ENCODE results near the gene NACC1.

Gene NACC1

DNA sequence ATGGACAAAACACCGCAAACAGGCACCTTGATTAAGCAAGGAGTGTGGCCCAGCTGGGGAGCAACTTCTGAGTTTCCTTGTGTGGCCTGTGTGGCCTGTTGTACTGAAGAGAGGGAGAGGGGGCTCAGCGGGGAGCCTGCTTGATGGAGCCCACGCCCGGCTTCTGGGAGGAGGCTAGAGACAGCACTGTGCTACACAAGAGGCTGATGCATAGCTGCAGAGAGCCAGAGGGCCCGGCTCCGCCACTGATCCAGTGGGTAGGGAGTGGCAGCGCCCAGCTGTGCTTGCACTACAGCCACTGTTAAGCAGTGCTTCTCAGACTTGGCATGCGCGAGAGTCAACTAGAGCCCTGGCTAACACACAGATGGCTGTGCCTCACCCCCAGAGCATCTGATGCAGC is 34.4 kb upstream of the NACC1 start:
- Histone ChIP-seq H3K9ac (ENCODE audit: low read length) (no peak overlapping the region), H3K27me3 (replicated peaks; ENCODE audit: insufficient read depth, low read length) (no peaks in the 10 kb centered on the region), H3K9me2 (replicated peaks; ENCODE audit: insufficient read depth, low read length) (no peaks in the 10 kb centered on the region), H2AFZ (ENCODE audit: low read length) (no peak overlapping the region), H3K4me2 (ENCODE audit: low read depth, low read length) (no peak overlapping the region), H4K20me1 (ENCODE audit: insufficient read depth, low read length) (no peaks in the 10 kb centered on the region), H3K4me1 (ENCODE audit: low read length) (peaks cover 7% of the 10 kb centered on the region), H3K4me3 (ENCODE audit: low read length) (no peak overlapping the region), H3K36me3 (replicated peaks; ENCODE audit: insufficient read depth, low read length) (no peaks in the 10 kb centered on the region), H3F3A (ENCODE audit: insufficient read depth, low read length) (no peaks in the 10 kb centered on the region), H3K27ac (ENCODE audit: low read length) (no peak overlapping the region), H3K9me3 (replicated peaks; ENCODE audit: insufficient read depth, low read length) (no peaks in the 10 kb centered on the region), H3K79me2 (ENCODE audit: low read length) (no peaks in the 10 kb centered on the region)
- no peak for DNase-seq
- no peak for TF ChIP-seq EZH2 (optimal IDR thresholded peaks at IDR 0.05; ENCODE audit: low read depth, low read length)
- no peak for TF ChIP-seq EZH2phosphoT487 (IDR thresholded peaks at IDR 0.05; ENCODE audit: low read length)
- TF ChIP-seq, protein P1, sequence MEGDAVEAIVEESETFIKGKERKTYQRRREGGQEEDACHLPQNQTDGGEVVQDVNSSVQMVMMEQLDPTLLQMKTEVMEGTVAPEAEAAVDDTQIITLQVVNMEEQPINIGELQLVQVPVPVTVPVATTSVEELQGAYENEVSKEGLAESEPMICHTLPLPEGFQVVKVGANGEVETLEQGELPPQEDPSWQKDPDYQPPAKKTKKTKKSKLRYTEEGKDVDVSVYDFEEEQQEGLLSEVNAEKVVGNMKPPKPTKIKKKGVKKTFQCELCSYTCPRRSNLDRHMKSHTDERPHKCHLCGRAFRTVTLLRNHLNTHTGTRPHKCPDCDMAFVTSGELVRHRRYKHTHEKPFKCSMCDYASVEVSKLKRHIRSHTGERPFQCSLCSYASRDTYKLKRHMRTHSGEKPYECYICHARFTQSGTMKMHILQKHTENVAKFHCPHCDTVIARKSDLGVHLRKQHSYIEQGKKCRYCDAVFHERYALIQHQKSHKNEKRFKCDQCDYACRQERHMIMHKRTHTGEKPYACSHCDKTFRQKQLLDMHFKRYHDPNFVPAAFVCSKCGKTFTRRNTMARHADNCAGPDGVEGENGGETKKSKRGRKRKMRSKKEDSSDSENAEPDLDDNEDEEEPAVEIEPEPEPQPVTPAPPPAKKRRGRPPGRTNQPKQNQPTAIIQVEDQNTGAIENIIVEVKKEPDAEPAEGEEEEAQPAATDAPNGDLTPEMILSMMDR (IDR thresholded peaks at IDR 0.05; ENCODE audit: low read length) = no peak

DNA sequence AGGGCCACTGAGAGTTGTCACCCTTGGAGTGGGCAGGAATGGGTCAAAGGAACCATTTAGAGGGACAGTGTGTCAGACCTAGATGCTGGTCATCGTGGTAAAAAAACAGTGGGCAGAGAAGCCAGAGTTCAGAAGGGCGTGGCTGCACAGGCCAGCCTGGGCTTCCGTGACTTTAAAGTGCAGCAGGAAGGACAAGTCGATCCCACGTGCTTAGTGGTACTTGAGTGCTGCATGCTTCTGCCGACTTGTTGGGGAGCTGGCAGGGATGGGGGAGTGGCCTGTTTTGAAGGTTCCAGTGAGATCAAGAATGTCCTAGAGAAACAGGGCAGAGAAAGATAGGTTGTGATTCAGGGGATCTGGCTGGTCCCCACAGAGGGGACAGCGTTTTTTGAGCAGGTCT is 32.4 kb upstream of the NACC1 start:
- Histone ChIP-seq H3K9me3 (replicated peaks; ENCODE audit: insufficient read depth, low read length) (no peaks in the 10 kb centered on the region), H3K4me3 (ENCODE audit: low read length) (no peak overlapping the region), H3K27ac (ENCODE audit: low read length) (no peak overlapping the region), H3F3A (ENCODE audit: insufficient read depth, low read length) (no peaks in the 10 kb centered on the region), H4K20me1 (ENCODE audit: insufficient read depth, low read length) (no peaks in the 10 kb centered on the region), H3K36me3 (replicated peaks; ENCODE audit: insufficient read depth, low read length) (no peaks in the 10 kb centered on the region), H3K4me1 (ENCODE audit: low read length) (peaks cover 7% of the 10 kb centered on the region), H2AFZ (ENCODE audit: low read length) (no peak overlapping the region), H3K9ac (ENCODE audit: low read length) (no peak overlapping the region), H3K27me3 (replicated peaks; ENCODE audit: insufficient read depth, low read length) (no peaks in the 10 kb centered on the region), H3K79me2 (ENCODE audit: low read length) (no peaks in the 10 kb centered on the region), H3K4me2 (ENCODE audit: low read depth, low read length) (no peak overlapping the region), H3K9me2 (replicated peaks; ENCODE audit: insufficient read depth, low read length) (no peaks in the 10 kb centered on the region)
- no peak for TF ChIP-seq EZH2phosphoT487 (IDR thresholded peaks at IDR 0.05; ENCODE audit: low read length)
- TF ChIP-seq, protein P1 (IDR thresholded peaks at IDR 0.05; ENCODE audit: low read length) = no peak
- TF ChIP-seq EZH2 (optimal IDR thresholded peaks at IDR 0.05; ENCODE audit: low read depth, low read length) = no peak
- no peak for DNase-seq

- H3K4me1 ChIP-seq (ENCODE audit: low read length) = peaks cover 7% of the 10 kb centered on the region
- no peak overlapping the region for H3K4me2 ChIP-seq (ENCODE audit: low read depth, low read length)
- H3K4me3 ChIP-seq (ENCODE audit: low read length) = no peak overlapping the region
- no peaks in the 10 kb centered on the region for H3K79me2 ChIP-seq (ENCODE audit: low read length)
- no peaks in the 10 kb centered on the region for H3F3A ChIP-seq (ENCODE audit: insufficient read depth, low read length)
- no peak overlapping the region for H3K27ac ChIP-seq (ENCODE audit: low read length)
- no peaks in the 10 kb centered on the region for H3K9me3 ChIP-seq (replicated peaks; ENCODE audit: insufficient read depth, low read length)
- H4K20me1 ChIP-seq (ENCODE audit: insufficient read depth, low read length) = no peaks in the 10 kb centered on the region
- no peaks in the 10 kb centered on the region for H3K9me2 ChIP-seq (replicated peaks; ENCODE audit: insufficient read depth, low read length)
- DNase-seq = no peak
- TF ChIP-seq EZH2phosphoT487 (IDR thresholded peaks at IDR 0.05; ENCODE audit: low read length) = no peak
- TF ChIP-seq EZH2 (optimal IDR thresholded peaks at IDR 0.05; ENCODE audit: low read depth, low read length) = no peak
- TF ChIP-seq, protein P1 (IDR thresholded peaks at IDR 0.05; ENCODE audit: low read length) = no peak
- H2AFZ ChIP-seq (ENCODE audit: low read length) = no peak overlapping the region
- no peaks in the 10 kb centered on the region for H3K36me3 ChIP-seq (replicated peaks; ENCODE audit: insufficient read depth, low read length)
- H3K27me3 ChIP-seq (replicated peaks; ENCODE audit: insufficient read depth, low read length) = no peaks in the 10 kb centered on the region; the same call in 1 of the 2 replicates
- H3K9ac ChIP-seq (ENCODE audit: low read length) = no peak overlapping the region
These were observed 31.7 kb upstream of the NACC1 start for GRCh38 chr19:13086341-13086740.

Measured in MM.1S (cell line).